ENCODE results near the gene BAIAP2L2. TPM values are rescaled to one million over a fixed set of nuclear protein-coding genes. Genes with fewer than 3 reads are reported as not detected.

BAIAP2L2 gene
- total and polyA plus RNA-seq, 12 donors, result 0.09 to 6.0 (median 0.55) TPM; not detected in 1

- intact Hi-C loops (cut with DNase I), result no loop called here
- no peak for TF ChIP-seq CTCF (IDR thresholded peaks at IDR 0.05)
- no peak for TF ChIP-seq POLR2A (IDR thresholded peaks at IDR 0.05)
- Histone ChIP-seq H3K4me1 (replicated peaks in 1 of 2) (no peaks in the 10 kb centered on the region), H3K4me3 (no peak overlapping the region), H3K36me3 (replicated peaks in 1 of 2) (peaks cover 0 to 5% of the 10 kb centered on the region in 2 donors), H3K9me3 (replicated peaks in 1 of 3) (no peaks in the 10 kb centered on the region), H3K27me3 (no peaks in the 10 kb centered on the region), H3K27ac (no peak overlapping the region)
- WGBS, 4 donors, result 91 to 97% (median 92%) methylated on average over 2 to 9 of the region's 9 CpGs
- no peak for DNase-seq
These were observed 17.4 kb upstream of the BAIAP2L2 start for GRCh38 chr22:38127869-38128268.

GRCh38 chr22:38126928-38127668 lies 16.6 kb upstream of the BAIAP2L2 start:
- Histone ChIP-seq H3K36me3 (replicated peaks in 1 of 2) (no peaks in the 10 kb centered on the region), H3K9me3 (replicated peaks in 1 of 3) (no peaks in the 10 kb centered on the region), H3K4me1 (replicated peaks in 1 of 2) (no peaks in the 10 kb centered on the region), H3K27ac (no peak overlapping the region), H3K27me3 (no peaks in the 10 kb centered on the region), H3K4me3 (no peak overlapping the region)
- WGBS, 4 donors, result 86 to 94% (median 90%) methylated on average over 20 to 23 of the region's 23 CpGs
- intact Hi-C loops (cut with DNase I), result no loop called here
- DNase-seq, result no peak
- TF ChIP-seq CTCF (IDR thresholded peaks at IDR 0.05), result no peak
- no peak for TF ChIP-seq POLR2A (IDR thresholded peaks at IDR 0.05)

- intact Hi-C loops (cut with DNase I), result no loop called here
- H3K27me3 ChIP-seq, result no peaks in the 10 kb centered on the region
- H3K27ac ChIP-seq, result no peak overlapping the region
- no peaks in the 10 kb centered on the region for H3K36me3 ChIP-seq (replicated peaks in 1 of 2)
- no peak for DNase-seq
- H3K4me3 ChIP-seq, result no peak overlapping the region
- H3K9me3 ChIP-seq (replicated peaks in 1 of 3), result no peaks in the 10 kb centered on the region
- H3K4me1 ChIP-seq (replicated peaks in 1 of 2), result no peaks in the 10 kb centered on the region
- TF ChIP-seq POLR2A (IDR thresholded peaks at IDR 0.05), result no peak
- no peak for TF ChIP-seq CTCF (IDR thresholded peaks at IDR 0.05)
- WGBS, 4 donors, result 76 to 92% (median 87%) methylated on average over 10 to 11 of the region's 11 CpGs
These were observed 15.3 kb upstream of the BAIAP2L2 start for GRCh38 chr22:38125751-38126201.

GRCh38 chr22:38125038-38125610 lies 14.6 kb upstream of the BAIAP2L2 start:
- intact Hi-C loops (cut with DNase I), result no loop called here
- H3K4me1 ChIP-seq (replicated peaks in 1 of 2), result no peaks in the 10 kb centered on the region
- no peak for TF ChIP-seq CTCF (IDR thresholded peaks at IDR 0.05)
- TF ChIP-seq POLR2A (IDR thresholded peaks at IDR 0.05), result no peak
- no peak overlapping the region for H3K4me3 ChIP-seq
- no peaks in the 10 kb centered on the region for H3K27me3 ChIP-seq
- no peak overlapping the region for H3K27ac ChIP-seq
- 91 to 95% (median 93%) methylated on average over 9 to 14 of the region's 14 CpGs for WGBS, 4 donors
- no peaks in the 10 kb centered on the region for H3K9me3 ChIP-seq (replicated peaks in 1 of 3)
- DNase-seq, result no peak
- H3K36me3 ChIP-seq (replicated peaks in 1 of 2), result no peaks in the 10 kb centered on the region
